HL-60 (cell line): ENCODE measurements around the gene MACO1.

Source experiments
- CTCF ChIP-seq: IDR thresholded peaks from one replicate; pipeline ENCODE4 v1.5.1; 2011; ENCODE audit warnings: low read length, control low read depth, inconsistent platforms; ENCODE audit not compliant: insufficient read depth
- POLR2AphosphoS5 ChIP-seq: IDR thresholded peaks from 2 replicates; pipeline ENCODE4 v1.6.1; 2012; ENCODE audit warnings: low read depth
- REST ChIP-seq: IDR thresholded peaks from 2 replicates; pipeline ENCODE4 v1.6.1; 2012; ENCODE audit warnings: low read depth; ENCODE audit not compliant: insufficient replicate concordance
- SPI1 ChIP-seq: IDR thresholded peaks from 2 replicates; pipeline ENCODE4 v1.6.1; 2012; ENCODE audit warnings: low read depth, mild to moderate bottlenecking, borderline replicate concordance

GRCh38 chr1:25442178-25442577, 11.5 kb downstream of the MACO1 start:
- no peak for TF ChIP-seq CTCF
- no peak for TF ChIP-seq POLR2AphosphoS5
- no peak for TF ChIP-seq REST
- no peak for TF ChIP-seq SPI1
